Measurements from ENCODE around the gene ONECUT3.
A peak's percentile ranks its signal among the peaks of the same experiment; 100 is the strongest.
"Not testable (repeated sequence)": the region's sequence is repeated elsewhere in the genome, so short reads cannot be mapped to it uniquely, and the experiment has no call there.

Gene ONECUT3

GRCh38 chr19:1752757-1753728 is at the start of gene ONECUT3:
TSS of gene ONECUT3 (plus strand) at chr19:1753506. CDS start at chr19:1753663, 157 bp downstream.
- H3K4me1 Mint-ChIP-seq: peaks cover 47% of the 10 kb centered on the region
- H3K27me3 Mint-ChIP-seq: peaks cover 83% of the 10 kb centered on the region
- H3K4me3 Mint-ChIP-seq: peak within 1 kb of the TSS in 1 of 2 donors; percentile 13
- ATAC-seq (no peak), DNase-seq (no peak)
- H3K9me3 Mint-ChIP-seq: no peaks in the 10 kb centered on the region
- H3K27ac Mint-ChIP-seq: no peak within 1 kb of the TSS

- Mint-ChIP-seq H3K27ac (no peak overlapping the region), H3K27me3 (peaks cover 50% of the 10 kb centered on the region), H3K9me3 (peaks cover 6 to 18% of the 10 kb centered on the region in 2 donors), H3K4me3 (no peak overlapping the region), H3K4me1 (peaks cover 12% of the 10 kb centered on the region)
- no peak for ATAC-seq
- DNase-seq: no peak
Measured at GRCh38 chr19:1704339-1704738, 49.0 kb upstream of the ONECUT3 start.

DNA sequence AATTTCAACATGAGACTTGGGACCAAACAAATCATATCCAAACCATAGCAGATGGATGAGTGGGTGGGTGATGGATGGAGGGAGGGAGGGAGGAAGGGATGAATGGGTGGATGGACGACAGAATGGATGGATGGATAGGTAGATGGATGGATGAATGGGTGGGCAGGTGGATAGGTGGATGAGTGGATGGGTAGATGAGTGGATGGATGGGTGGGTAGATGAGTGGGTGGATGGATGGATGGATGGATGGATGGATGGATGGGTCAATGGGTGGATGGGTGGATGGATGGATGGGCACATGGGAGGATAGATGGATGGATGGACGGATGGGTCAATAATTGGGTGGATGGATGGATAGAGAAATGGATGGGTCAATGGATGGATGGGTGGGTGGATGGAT is 47.9 kb upstream of the ONECUT3 start:
- Mint-ChIP-seq H3K4me3 (no peak overlapping the region), H3K27ac (no peak overlapping the region), H3K4me1 (peaks cover 12% of the 10 kb centered on the region), H3K9me3 (peaks cover 6 to 18% of the 10 kb centered on the region in 2 donors), H3K27me3 (peaks cover 45% of the 10 kb centered on the region)
- DNase-seq (no peak), ATAC-seq (no peak)

DNA sequence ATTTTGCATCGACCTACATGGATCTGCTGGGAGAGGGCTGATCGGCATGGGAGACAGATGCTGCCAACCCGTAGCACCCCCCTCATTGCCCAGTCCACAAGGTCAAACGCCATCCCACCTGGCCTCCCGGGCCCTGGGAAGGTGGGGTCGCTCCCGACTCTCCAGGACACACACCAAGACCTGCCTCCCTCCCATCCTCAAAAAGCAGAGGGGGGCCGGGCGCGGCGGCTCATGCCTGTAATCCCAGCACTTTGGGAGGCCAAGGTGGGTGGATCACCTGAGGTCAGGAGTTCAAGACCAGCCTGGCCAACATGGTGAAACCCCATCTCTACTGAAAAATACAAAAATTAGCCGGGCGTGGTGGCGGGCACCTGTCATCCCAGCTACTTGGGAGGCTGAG is 46.7 kb upstream of the ONECUT3 start:
- H3K27me3 Mint-ChIP-seq: peaks cover 33% of the 10 kb centered on the region

DNA sequence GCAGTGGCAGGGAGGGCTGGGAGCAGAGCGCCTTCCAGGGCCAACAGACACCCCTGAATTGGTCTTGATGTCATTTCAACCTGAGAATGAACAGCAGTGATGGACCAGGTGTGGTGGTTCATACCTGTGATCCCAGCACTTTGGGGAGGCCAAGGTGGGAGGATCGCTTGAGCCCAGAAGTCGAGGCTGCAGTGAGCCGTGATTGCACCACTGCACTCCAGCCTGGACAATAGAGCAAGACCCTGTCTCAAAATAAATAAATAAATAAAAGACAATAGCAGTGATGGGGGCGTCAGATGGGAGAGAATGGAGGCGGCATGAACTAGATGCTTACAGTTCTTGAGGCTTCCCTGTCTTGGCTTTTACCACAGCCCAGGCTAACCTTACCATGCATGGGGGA is 46.1 kb upstream of the ONECUT3 start:
- DNase-seq (no peak), ATAC-seq (no peak)
- H3K4me1 Mint-ChIP-seq: no peaks in the 10 kb centered on the region
- peaks cover 6 to 18% of the 10 kb centered on the region in 2 donors for H3K9me3 Mint-ChIP-seq
- peaks cover 32% of the 10 kb centered on the region for H3K27me3 Mint-ChIP-seq
- no peak overlapping the region for H3K27ac Mint-ChIP-seq
- H3K4me3 Mint-ChIP-seq: no peak overlapping the region

More for the DNA sequence above, 46.7 kb upstream of the ONECUT3 start:
- not testable (repeated sequence) for ATAC-seq, H3K4me1 Mint-ChIP-seq, H3K27ac Mint-ChIP-seq, H3K4me3 Mint-ChIP-seq, DNase-seq
- H3K9me3 Mint-ChIP-seq: peaks cover 6 to 18% of the 10 kb centered on the region in 2 donors

GRCh38 chr19:1713170-1713569 is 40.1 kb upstream of the ONECUT3 start:
- H3K27ac Mint-ChIP-seq: no peak overlapping the region
- no peak for ATAC-seq
- peaks cover 38% of the 10 kb centered on the region for H3K27me3 Mint-ChIP-seq
- peaks cover 15 to 17% of the 10 kb centered on the region in 2 donors for H3K9me3 Mint-ChIP-seq
- DNase-seq: no peak
- no peak overlapping the region for H3K4me3 Mint-ChIP-seq
- no peaks in the 10 kb centered on the region for H3K4me1 Mint-ChIP-seq

GRCh38 chr19:1715540-1715939 is 37.8 kb upstream of the ONECUT3 start:
- ATAC-seq (no peak), DNase-seq (no peak)
- Mint-ChIP-seq H3K27me3 (peaks cover 54% of the 10 kb centered on the region), H3K4me1 (no peaks in the 10 kb centered on the region), H3K27ac (no peak overlapping the region), H3K9me3 (peaks cover 15 to 18% of the 10 kb centered on the region in 2 donors), H3K4me3 (no peak overlapping the region)

GRCh38 chr19:1717200-1717969 is 35.9 kb upstream of the ONECUT3 start:
- H3K27ac Mint-ChIP-seq: no peak overlapping the region

DNA sequence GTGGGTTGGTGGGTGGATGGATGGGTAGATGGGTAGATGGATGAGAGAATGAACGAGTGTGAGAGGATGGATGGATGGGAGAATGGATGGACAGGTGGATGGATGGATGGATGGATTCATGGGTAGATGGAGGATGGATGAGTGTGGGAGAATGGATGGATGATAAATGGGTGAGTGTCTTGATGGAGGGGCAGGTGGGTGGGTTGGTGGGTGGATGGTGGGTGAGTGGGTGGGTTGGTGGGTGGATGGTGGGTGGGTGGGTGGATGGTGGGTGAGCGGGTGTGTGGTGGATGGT is 35.4 kb upstream of the ONECUT3 start:
- Mint-ChIP-seq H3K27ac (no peak overlapping the region), H3K4me3 (no peak overlapping the region), H3K9me3 (peaks cover 15 to 18% of the 10 kb centered on the region in 2 donors), H3K4me1 (no peaks in the 10 kb centered on the region), H3K27me3 (peaks cover 71% of the 10 kb centered on the region)
- ATAC-seq: no peak
- DNase-seq: no peak

More at GRCh38 chr19:1717200-1717969, 35.9 kb upstream of the ONECUT3 start:
- peaks cover 15 to 18% of the 10 kb centered on the region in 2 donors for H3K9me3 Mint-ChIP-seq
- DNase-seq: no peak
- ATAC-seq: no peak
- peaks cover 66% of the 10 kb centered on the region for H3K27me3 Mint-ChIP-seq
- H3K4me1 Mint-ChIP-seq: no peaks in the 10 kb centered on the region
- H3K4me3 Mint-ChIP-seq: no peak overlapping the region

- ATAC-seq: no peak
- DNase-seq: no peak
- H3K4me3 Mint-ChIP-seq: no peak overlapping the region
- no peak overlapping the region for H3K27ac Mint-ChIP-seq
- peaks cover 75% of the 10 kb centered on the region for H3K27me3 Mint-ChIP-seq
- H3K4me1 Mint-ChIP-seq: peaks cover 3% of the 10 kb centered on the region
- H3K9me3 Mint-ChIP-seq: peaks cover 15 to 18% of the 10 kb centered on the region in 2 donors
Measured at GRCh38 chr19:1718420-1719291, 34.6 kb upstream of the ONECUT3 start.

- Mint-ChIP-seq H3K4me1 (peaks cover 6% of the 10 kb centered on the region), H3K27me3 (peaks cover 79% of the 10 kb centered on the region), H3K27ac (no peak overlapping the region), H3K9me3 (peaks cover 15 to 18% of the 10 kb centered on the region in 2 donors), H3K4me3 (no peak overlapping the region)
- ATAC-seq (no peak), DNase-seq (no peak)
Measured at GRCh38 chr19:1719519-1719918, 33.8 kb upstream of the ONECUT3 start.

DNA sequence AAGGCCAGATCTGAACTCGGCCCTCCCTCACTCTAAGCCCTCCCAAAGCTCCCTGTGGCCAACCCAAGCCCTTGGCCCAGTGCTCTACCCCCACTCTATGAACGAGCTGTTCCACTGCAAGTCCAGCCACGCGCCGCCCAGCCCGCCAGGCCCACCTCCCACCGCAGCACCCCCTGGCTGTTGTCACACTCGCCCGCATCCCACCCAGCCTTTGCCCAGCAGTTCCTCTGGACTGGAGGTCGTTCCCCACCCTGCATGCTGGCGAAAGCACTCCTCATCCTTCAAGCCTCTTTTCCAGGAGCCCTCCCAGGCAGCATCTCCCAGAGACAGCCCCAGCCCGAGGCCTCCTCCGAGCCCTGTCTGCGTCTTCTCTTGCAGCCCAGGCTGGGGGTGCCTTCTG is 33.1 kb upstream of the ONECUT3 start:
- no peak overlapping the region for H3K4me3 Mint-ChIP-seq
- peaks cover 6% of the 10 kb centered on the region for H3K4me1 Mint-ChIP-seq
- ATAC-seq: no peak

DNA sequence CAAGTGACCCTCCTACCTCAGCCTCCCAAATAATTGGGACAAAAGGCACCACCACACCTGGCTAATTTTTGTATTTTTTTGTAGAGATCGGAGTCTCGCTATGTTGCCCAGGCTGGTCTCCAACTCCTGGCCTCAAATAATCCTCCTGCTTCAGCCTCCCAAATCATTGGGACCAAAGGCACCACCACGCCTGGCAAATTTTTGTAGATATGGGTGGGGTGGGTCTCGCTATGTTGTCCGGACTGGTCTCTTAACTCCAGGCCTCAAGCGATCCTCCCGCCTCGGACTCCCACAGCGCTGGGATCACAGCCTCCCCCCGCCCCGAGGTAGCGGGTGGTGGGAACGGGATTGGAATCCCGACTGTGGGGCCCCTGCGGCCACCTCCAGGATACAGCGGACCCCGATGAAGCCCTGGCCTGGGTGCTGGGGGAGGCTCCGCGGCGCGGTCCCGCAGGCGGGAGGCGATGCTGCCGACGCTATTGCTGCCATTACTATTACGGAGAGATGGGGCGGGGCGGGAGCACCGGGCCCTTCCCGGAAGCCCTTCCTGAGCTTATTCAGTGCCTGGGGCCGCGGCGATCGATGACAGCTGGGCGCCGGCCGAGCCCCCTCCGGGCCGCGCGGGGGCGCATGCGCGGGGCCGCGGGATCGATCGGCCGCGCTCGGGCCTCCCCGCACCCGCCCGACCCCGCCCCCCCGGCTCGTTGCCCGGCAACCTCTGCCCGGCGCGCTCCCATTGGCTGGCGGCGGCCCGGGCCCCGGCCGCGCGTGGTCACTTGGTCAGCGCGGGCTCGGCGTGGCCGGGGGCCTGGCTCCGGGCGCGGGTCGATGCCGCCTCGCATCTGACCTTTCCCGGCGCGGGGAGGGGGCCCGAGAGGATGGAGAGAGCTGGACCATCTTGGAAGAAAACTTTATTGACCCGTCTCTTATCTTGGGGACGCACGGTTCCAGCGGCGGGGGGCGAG is 27.9 kb upstream of the ONECUT3 start:
- Mint-ChIP-seq H3K27ac (no peak overlapping the region), H3K27me3 (peaks cover 75% of the 10 kb centered on the region), H3K4me3 (peak overlapping the region; percentile 63 to 75), H3K9me3 (no peaks in the 10 kb centered on the region), H3K4me1 (peaks cover 11% of the 10 kb centered on the region)
- ATAC-seq (peak; percentile 94), DNase-seq (peak; percentile 55 to 76)

More for the DNA sequence above, 33.1 kb upstream of the ONECUT3 start:
- peaks cover 85% of the 10 kb centered on the region for H3K27me3 Mint-ChIP-seq
- DNase-seq: no peak
- H3K27ac Mint-ChIP-seq: no peak overlapping the region
- H3K9me3 Mint-ChIP-seq: peaks cover 15 to 18% of the 10 kb centered on the region in 2 donors

Data from stimulated activated naive CD8-positive, alpha-beta T cell treated with anti-CD3 and anti-CD28 coated beads, Interleukin-15, amount 100 ng/mL, for 72 hours (primary cell).